PC-9 (cell line): ENCODE measurements around the gene TEN1. TPM values are rescaled to one million over a fixed set of nuclear protein-coding genes. Genes with fewer than 3 reads are reported as not detected.

Experiments used
- BruUV-seq: library from RNA; stranded (reverse); fragments of 400-500 nt; replicated peaks from 2 replicates; lab custom pipeline; 2021; lab: Mats Ljungman, UMichigan
- CTCF ChIA-PET: fragments of 300-600 bp; sonication (Branson Sonifier 250); formaldehyde crosslinking; loops from one replicate; lab custom pipeline; 2022; ENCODE audit warnings: antibody characterized with exemption; lab: Charles Lee
- POLR2A ChIA-PET: fragments of 300-600 bp; sonication (Branson Sonifier 250); formaldehyde crosslinking; loops from one replicate; lab custom pipeline; 2022; ENCODE audit warnings: antibody characterized with exemption; ENCODE audit not compliant: unreplicated experiment; lab: Charles Lee
- DNase-seq, 2 experiments: peaks; one replicate each; pipeline versions ENCODE4 v3.0.0 to v3.0.0-alpha.2; 2015 to 2022; ENCODE audit warnings: mixed read lengths in 1 of 2
- H2AFZ ChIP-seq: fragments of 200-600 bp; sonication (generic); 2 replicates; pipeline ENCODE4 v1.8.1; 2017; ENCODE audit warnings: antibody characterized with exemption
- H3F3A ChIP-seq: fragments of 200-600 bp; sonication (generic); 2 replicates; pipeline ENCODE4 v1.8.1; 2017; ENCODE audit warnings: antibody characterized with exemption, mild to moderate bottlenecking, low read depth; ENCODE audit not compliant: insufficient read depth
- H3K27ac ChIP-seq: fragments of 200-600 bp; sonication (generic); 2 replicates; pipeline ENCODE4 v1.6.1; 2016; ENCODE audit warnings: mixed run types
- H3K27me3 ChIP-seq: fragments of 200-600 bp; sonication (generic); 2 replicates; pipeline ENCODE4 v1.6.1; 2016; ENCODE audit warnings: low read depth, mixed run types; ENCODE audit not compliant: insufficient read depth
- H3K36me3 ChIP-seq: fragments of 200-600 bp; sonication (generic); 2 replicates; pipeline ENCODE4 v1.6.1; 2016; ENCODE audit warnings: low read depth, mixed run types
- H3K4me1 ChIP-seq: fragments of 200-600 bp; sonication (generic); replicated peaks from 2 replicates; pipeline ENCODE4 v1.6.1; 2016; ENCODE audit warnings: mixed run types; ENCODE audit not compliant: insufficient read depth
- H3K4me2 ChIP-seq: fragments of 200-600 bp; sonication (generic); 2 replicates; pipeline ENCODE4 v1.6.1; 2017; ENCODE audit warnings: mixed run types
- H3K4me3 ChIP-seq: fragments of 200-600 bp; sonication (generic); 2 replicates; pipeline ENCODE4 v1.6.1; 2016; ENCODE audit warnings: mixed run types
- H3K79me2 ChIP-seq: fragments of 200-600 bp; sonication (generic); 2 replicates; pipeline ENCODE4 v1.6.1; 2017; ENCODE audit warnings: low read depth, mixed run types
- H3K9me2 ChIP-seq: fragments of 200-600 bp; sonication (generic); 2 replicates; pipeline ENCODE4 v1.8.1; 2017; ENCODE audit warnings: mild to moderate bottlenecking; ENCODE audit not compliant: insufficient read depth
- H3K9me3 ChIP-seq: fragments of 200-600 bp; sonication (generic); 2 replicates; pipeline ENCODE4 v1.8.1; 2016; ENCODE audit warnings: low read depth; ENCODE audit not compliant: insufficient read depth
- H4K20me1 ChIP-seq: fragments of 200-600 bp; sonication (generic); 2 replicates; pipeline ENCODE4 v1.8.1; 2017; ENCODE audit not compliant: insufficient read depth
- EZH2 ChIP-seq: fragments of 200-600 bp; sonication (generic); IDR thresholded peaks from 2 replicates; pipeline ENCODE4 v1.8.0; 2017; ENCODE audit warnings: antibody characterized with exemption, low read depth
- intact Hi-C: fragments of 100-400 bp; cut with micrococcal nuclease; formaldehyde crosslinking; loops from one replicate; pipeline ENCODE4 v1.10.0; 2022; ENCODE audit not compliant: unreplicated experiment
- total RNA-seq: library from RNA; stranded (reverse); gene quantifications from 2 replicates; pipeline ENCODE4 v1.2.3, GENCODE V29; 2021
- TF ChIP-seq, protein P1 (sequence below): fragments of 200-600 bp; sonication (generic); conservative IDR thresholded peaks from 2 replicates; pipeline ENCODE4 v1.6.1; 2017; ENCODE audit warnings: mixed run types, antibody characterized with exemption, mild to moderate bottlenecking, moderate library complexity

TEN1 gene
- total RNA-seq, 1 experiment from 2014 or later = 22.7 TPM

DNA sequence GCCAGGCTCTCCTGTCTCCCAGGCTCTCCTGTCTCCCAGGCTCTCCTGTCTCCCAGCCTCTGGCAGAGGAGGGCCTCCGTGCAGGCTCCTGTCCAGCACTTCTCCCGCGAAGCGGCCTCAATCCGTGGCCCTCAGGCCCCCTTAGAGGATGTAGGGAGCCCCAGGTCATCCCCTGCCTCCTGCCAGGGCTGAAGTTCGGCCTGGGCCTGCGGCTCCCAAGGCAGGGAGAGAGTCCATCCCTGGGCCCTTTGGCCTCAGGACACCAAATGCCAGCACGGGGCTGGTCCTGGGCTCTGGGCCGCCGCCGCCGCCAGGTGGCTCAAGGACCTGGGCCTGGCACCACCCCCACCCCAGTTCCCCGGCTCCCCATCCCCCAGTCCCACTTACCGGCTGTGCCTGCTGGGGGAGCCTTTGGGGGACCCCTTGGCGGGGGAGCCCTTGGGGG is 47.7 kb downstream of the TEN1 start:
- H4K20me1 ChIP-seq = no peaks in the 10 kb centered on the region
- H3K27ac ChIP-seq = peak overlapping the region; percentile 47; the same call in 1 of the 2 replicates
- no peaks in the 10 kb centered on the region for H3K27me3 ChIP-seq
- ChIA-PET CTCF (no interaction called here), POLR2A (interaction anchor here (0.8 kb wide), 1 partner anchor 27 kb away, joined by 4 read pairs; no protein-coding TSS in a partner anchor)
- intact Hi-C loops = loop anchor here (1.0 to 2.0 kb wide), 2 partner anchors 27 to 48 kb away; partner anchors contain the start of genes ACOX1 and TEN1
- H3F3A ChIP-seq = peaks cover 10% of the 10 kb centered on the region; the same call in 1 of the 2 replicates
- no peaks in the 10 kb centered on the region for H3K9me2 ChIP-seq
- peak overlapping the region; percentile 62; the same call in 1 of the 2 replicates for H2AFZ ChIP-seq
- H3K4me2 ChIP-seq = peak overlapping the region; percentile 90
- H3K79me2 ChIP-seq = peaks cover 21% of the 10 kb centered on the region
- TF ChIP-seq, protein P1, sequence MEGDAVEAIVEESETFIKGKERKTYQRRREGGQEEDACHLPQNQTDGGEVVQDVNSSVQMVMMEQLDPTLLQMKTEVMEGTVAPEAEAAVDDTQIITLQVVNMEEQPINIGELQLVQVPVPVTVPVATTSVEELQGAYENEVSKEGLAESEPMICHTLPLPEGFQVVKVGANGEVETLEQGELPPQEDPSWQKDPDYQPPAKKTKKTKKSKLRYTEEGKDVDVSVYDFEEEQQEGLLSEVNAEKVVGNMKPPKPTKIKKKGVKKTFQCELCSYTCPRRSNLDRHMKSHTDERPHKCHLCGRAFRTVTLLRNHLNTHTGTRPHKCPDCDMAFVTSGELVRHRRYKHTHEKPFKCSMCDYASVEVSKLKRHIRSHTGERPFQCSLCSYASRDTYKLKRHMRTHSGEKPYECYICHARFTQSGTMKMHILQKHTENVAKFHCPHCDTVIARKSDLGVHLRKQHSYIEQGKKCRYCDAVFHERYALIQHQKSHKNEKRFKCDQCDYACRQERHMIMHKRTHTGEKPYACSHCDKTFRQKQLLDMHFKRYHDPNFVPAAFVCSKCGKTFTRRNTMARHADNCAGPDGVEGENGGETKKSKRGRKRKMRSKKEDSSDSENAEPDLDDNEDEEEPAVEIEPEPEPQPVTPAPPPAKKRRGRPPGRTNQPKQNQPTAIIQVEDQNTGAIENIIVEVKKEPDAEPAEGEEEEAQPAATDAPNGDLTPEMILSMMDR = no peak
- no peak for TF ChIP-seq EZH2
- no peak for DNase-seq
- H3K36me3 ChIP-seq = no peaks in the 10 kb centered on the region
- BruUV-seq = TSS peak; percentile 56
- no peaks in the 10 kb centered on the region for H3K9me3 ChIP-seq
- peak overlapping the region; percentile 71 for H3K4me3 ChIP-seq
- peaks cover 25% of the 10 kb centered on the region for H3K4me1 ChIP-seq

DNA sequence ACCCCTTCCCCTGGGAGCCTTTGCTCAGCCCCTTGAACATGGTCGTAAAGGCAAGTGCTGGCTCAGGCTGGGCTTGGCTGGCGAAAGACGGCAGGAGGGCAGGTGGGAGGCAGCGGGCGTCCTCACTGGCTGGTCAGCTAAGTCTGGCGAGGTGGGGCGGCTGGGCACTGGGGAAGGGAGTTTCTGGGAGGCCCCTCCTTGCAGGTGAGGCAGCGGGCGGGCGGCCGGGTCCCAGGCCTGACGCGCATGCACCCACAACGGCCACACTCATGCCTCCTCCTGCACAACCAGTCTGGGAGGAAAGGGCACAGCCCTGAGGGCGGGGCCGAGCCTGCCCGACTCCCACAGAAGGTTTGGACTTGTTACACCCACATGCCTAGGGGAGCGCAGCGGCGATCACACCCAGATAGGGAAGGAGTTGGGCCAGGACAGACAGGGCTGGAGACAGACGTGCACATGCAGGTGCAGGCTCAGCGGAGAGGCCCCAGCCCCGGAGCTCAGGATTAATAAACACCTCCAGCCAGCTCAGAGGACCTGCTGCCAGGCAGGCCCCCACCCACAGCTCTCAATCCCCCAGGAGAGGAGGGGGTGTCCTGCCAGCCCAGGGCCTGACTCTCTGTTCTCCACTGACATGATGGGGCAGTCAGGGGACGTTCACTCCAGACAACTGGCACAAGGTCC is 48.3 kb downstream of the TEN1 start, which contains the start of gene EVPL:
Gene EVPL (minus strand): TSS at position 148 of the 681 bp plus-strand sequence. CDS start 108 bp downstream, at position 40.
- no peaks in the 10 kb centered on the region for H3K36me3 ChIP-seq
- POLR2A ChIA-PET = interaction anchor here (0.6 to 0.8 kb wide), 2 partner anchors 13 to 26 kb away, joined by 4 to 5 read pairs; no protein-coding TSS in a partner anchor
- H3K27ac ChIP-seq = peak within 1 kb of the TSS; percentile 47; the same call in 1 of the 2 replicates
- H3K4me3 ChIP-seq = peak within 1 kb of the TSS; percentile 71
- H3K4me2 ChIP-seq = peak within 1 kb of the TSS; percentile 90
- no TSS peak for BruUV-seq
- intact Hi-C loops = loop anchor here (1.0 to 2.0 kb wide), 2 partner anchors 26 to 48 kb away; partner anchors contain the start of genes ACOX1 and TEN1
- H3K79me2 ChIP-seq = peaks cover 21% of the 10 kb centered on the region
- H2AFZ ChIP-seq = peak within 1 kb of the TSS; percentile 62; the same call in 1 of the 2 replicates
- peak; percentile 91 to 98 for DNase-seq
- no peaks in the 10 kb centered on the region for H3K9me2 ChIP-seq
- H3F3A ChIP-seq = peaks cover 10% of the 10 kb centered on the region; the same call in 1 of the 2 replicates
- H3K9me3 ChIP-seq = no peaks in the 10 kb centered on the region
- H3K27me3 ChIP-seq = no peaks in the 10 kb centered on the region
- no peak for TF ChIP-seq EZH2
- CTCF ChIA-PET = no interaction called here
- peaks cover 25% of the 10 kb centered on the region for H3K4me1 ChIP-seq
- H4K20me1 ChIP-seq = no peaks in the 10 kb centered on the region

DNA sequence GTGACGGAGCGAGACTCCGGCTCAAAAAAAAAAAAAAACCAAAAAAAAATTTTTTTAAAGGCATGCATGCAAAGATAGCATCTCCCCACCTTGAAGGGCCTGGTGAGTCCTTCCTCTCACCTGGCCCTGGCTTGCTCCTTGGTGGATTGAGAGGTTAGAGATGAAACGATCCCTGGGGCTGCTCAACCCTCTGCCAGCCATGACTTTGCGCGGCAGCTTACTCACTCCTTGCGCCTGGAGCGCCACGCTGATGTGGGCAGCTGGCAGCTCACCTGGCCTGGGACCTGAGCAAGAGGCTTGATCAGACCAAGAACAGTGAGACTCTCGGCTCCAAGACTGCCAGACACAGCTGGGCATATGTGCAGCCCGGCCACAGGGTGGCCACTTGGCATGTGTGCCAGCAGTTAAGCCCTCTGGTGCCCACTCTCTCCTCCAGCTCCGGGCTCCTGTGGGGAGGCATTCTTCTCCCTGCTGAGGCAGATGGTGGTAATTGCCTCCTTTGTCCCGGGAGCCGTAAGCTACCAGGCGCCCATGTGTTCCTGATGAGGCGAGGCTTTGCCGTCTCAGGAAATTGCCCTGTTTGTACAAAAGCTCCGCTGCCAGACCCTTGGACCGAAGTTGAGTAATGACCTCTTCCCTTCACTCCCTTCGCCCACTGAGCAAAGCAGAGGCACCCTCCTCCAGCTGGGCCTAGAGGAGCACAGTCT is 53.2 kb downstream of the TEN1 start:
- H3K27me3 ChIP-seq = no peaks in the 10 kb centered on the region
- CTCF ChIA-PET = interaction anchor here (0.6 kb wide), 1 partner anchor 23 kb away, joined by 3 read pairs; no protein-coding TSS in a partner anchor
- peaks cover 19% of the 10 kb centered on the region for H3K4me1 ChIP-seq
- H2AFZ ChIP-seq = no peak overlapping the region
- DNase-seq = no peak
- H3K9me2 ChIP-seq = no peaks in the 10 kb centered on the region
- no peak overlapping the region for H3K4me3 ChIP-seq
- H4K20me1 ChIP-seq = no peaks in the 10 kb centered on the region
- intact Hi-C loops = no loop called here
- no TSS peak for BruUV-seq
- H3K27ac ChIP-seq = no peak overlapping the region
- POLR2A ChIA-PET = no interaction called here
- H3K4me2 ChIP-seq = no peak overlapping the region
- H3K36me3 ChIP-seq = no peaks in the 10 kb centered on the region
- no peaks in the 10 kb centered on the region for H3K9me3 ChIP-seq
- no peaks in the 10 kb centered on the region for H3K79me2 ChIP-seq
- no peak for TF ChIP-seq EZH2
- TF ChIP-seq, protein P1 = no peak
- H3F3A ChIP-seq = peaks cover 10% of the 10 kb centered on the region; the same call in 1 of the 2 replicates
